Measurements from ENCODE around the gene CHTOP. TPM values are rescaled to one million over a fixed set of nuclear protein-coding genes. Genes with fewer than 3 reads are reported as not detected.
A peak's percentile ranks its signal among the peaks of the same experiment; 100 is the strongest.

The CHTOP gene
- total RNA-seq, 2 donors from 2014 or later, result 38.2 to 50.1 TPM

- DNase-seq (ENCODE audit: low spot score), result peak; percentile 92
- Histone ChIP-seq H3K4me1 (peaks cover 0 to 34% of the 10 kb centered on the region in 2 donors), H3K27ac (peak overlapping the region; percentile 68 to 70), H3K9me3 (no peaks in the 10 kb centered on the region), H3K27me3 (no peaks in the 10 kb centered on the region), H3K4me3 (no peak overlapping the region), H3K36me3 (peaks cover 30% of the 10 kb centered on the region)
- peak; percentile 67 to 78 for TF ChIP-seq CTCF (IDR thresholded peaks at IDR 0.05)
Observed at GRCh38 chr1:153617663-153618062, 16.2 kb upstream of the CHTOP start.

- DNase-seq (ENCODE audit: low spot score), result no peak
- TF ChIP-seq CTCF (IDR thresholded peaks at IDR 0.05), result no peak
- H3K27ac ChIP-seq, result no peak overlapping the region
- H3K9me3 ChIP-seq, result no peaks in the 10 kb centered on the region
- H3K4me1 ChIP-seq, result peaks cover 0 to 33% of the 10 kb centered on the region in 2 donors
- H3K36me3 ChIP-seq, result peaks cover 41% of the 10 kb centered on the region
- H3K27me3 ChIP-seq, result no peaks in the 10 kb centered on the region
- H3K4me3 ChIP-seq, result no peak overlapping the region
Observed at GRCh38 chr1:153619171-153619570, 14.7 kb upstream of the CHTOP start.

GRCh38 chr1:153623101-153623500, 10.8 kb upstream of the CHTOP start:
- Histone ChIP-seq H3K9me3 (no peaks in the 10 kb centered on the region), H3K4me3 (no peak overlapping the region), H3K27me3 (no peaks in the 10 kb centered on the region), H3K4me1 (peaks cover 0 to 46% of the 10 kb centered on the region in 2 donors), H3K27ac (no peak overlapping the region), H3K36me3 (peaks cover 41% of the 10 kb centered on the region)
- DNase-seq (ENCODE audit: low spot score), result no peak
- TF ChIP-seq CTCF (IDR thresholded peaks at IDR 0.05), result no peak

- no peak for TF ChIP-seq CTCF (IDR thresholded peaks at IDR 0.05)
- H3K4me1 ChIP-seq, result peaks cover 0 to 58% of the 10 kb centered on the region in 2 donors
- peak overlapping the region; percentile 96 to 97 for H3K27ac ChIP-seq
- no peaks in the 10 kb centered on the region for H3K27me3 ChIP-seq
- DNase-seq (ENCODE audit: low spot score), result no peak
- H3K4me3 ChIP-seq, result no peak overlapping the region
- peaks cover 24% of the 10 kb centered on the region for H3K36me3 ChIP-seq
- no peaks in the 10 kb centered on the region for H3K9me3 ChIP-seq
Observed at GRCh38 chr1:153624965-153625611, 8.8 kb upstream of the CHTOP start.

- Histone ChIP-seq H3K4me3 (peak overlapping the region; percentile 50 to 66), H3K36me3 (peaks cover 18% of the 10 kb centered on the region), H3K27ac (peak overlapping the region; percentile 96 to 97), H3K27me3 (no peaks in the 10 kb centered on the region), H3K4me1 (peaks cover 0 to 71% of the 10 kb centered on the region in 2 donors), H3K9me3 (no peaks in the 10 kb centered on the region)
- DNase-seq (ENCODE audit: low spot score), result no peak
- TF ChIP-seq CTCF (IDR thresholded peaks at IDR 0.05), result no peak
Observed at GRCh38 chr1:153626477-153626903, 7.4 kb upstream of the CHTOP start.
